Measurements from ENCODE around the gene POLR3GL. TPM values are rescaled to one million over a fixed set of nuclear protein-coding genes. Genes with fewer than 3 reads are reported as not detected.
A peak's percentile ranks its signal among the peaks of the same experiment; 100 is the strongest.

The POLR3GL gene
- total RNA-seq, 1 donor from 2014 or later: 17.2 TPM

DNA sequence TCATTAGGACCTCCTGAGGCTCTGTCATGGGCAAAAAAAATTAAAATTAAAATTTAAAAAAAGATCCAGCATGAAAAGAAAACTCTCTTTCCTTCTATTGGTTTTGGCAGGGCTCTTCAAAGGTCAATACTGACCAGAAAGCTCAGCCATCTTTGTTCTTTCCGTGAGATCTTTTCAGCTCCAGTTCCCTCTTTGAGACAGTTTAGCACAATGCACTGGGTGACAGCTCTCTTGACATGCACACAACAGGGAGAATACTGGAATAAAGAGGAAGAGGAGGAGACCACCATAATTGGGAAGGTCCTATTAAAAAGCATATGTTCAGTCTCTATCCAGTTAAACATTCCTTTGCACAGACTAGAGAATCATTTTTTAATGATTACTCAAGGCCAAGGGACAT lies 13.0 kb upstream of the POLR3GL start:
- no peak for DNase-seq

GRCh38 chr1:145952903-145953302 lies 11.6 kb upstream of the POLR3GL start:
- no peak for DNase-seq

DNA sequence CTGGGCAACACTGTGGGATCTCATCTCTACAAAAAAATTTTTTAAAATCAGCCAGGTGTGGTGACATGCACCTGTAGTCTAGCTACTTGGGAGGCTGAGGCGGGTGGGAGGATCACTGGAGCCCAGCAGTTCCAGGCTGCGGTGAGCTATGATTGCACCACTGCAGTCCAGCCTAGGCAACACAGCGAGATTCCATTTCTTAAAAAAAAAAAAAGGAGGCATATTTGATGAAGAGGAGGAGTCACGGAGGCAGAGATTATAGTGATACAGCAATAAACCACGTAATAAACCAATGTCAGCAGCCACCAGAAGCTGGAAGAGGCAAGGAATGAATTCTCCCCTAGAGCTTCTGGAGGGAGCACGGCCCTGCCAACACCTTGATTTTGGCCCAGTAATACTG lies 10.6 kb upstream of the POLR3GL start:
- no peak for DNase-seq

DNA sequence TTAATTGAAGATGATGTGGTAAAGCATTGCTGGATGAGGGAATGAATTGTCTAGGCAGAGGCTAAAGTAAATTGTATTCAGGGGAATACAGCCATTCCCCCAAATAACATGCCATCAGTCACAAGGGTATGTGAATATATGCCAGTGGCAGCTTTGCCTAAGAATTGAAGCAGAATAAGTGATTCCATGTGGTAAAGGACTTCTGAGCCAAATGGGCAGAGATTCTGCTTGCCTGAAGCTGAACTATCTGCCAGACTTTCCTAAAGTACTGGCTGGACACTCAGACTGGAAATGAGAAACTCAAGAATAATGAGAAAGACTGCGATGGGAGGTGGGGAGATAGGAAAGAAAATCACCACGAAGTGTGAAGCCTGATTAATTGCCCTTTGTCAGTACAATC lies 9.1 kb upstream of the POLR3GL start:
- no peak for DNase-seq

DNA sequence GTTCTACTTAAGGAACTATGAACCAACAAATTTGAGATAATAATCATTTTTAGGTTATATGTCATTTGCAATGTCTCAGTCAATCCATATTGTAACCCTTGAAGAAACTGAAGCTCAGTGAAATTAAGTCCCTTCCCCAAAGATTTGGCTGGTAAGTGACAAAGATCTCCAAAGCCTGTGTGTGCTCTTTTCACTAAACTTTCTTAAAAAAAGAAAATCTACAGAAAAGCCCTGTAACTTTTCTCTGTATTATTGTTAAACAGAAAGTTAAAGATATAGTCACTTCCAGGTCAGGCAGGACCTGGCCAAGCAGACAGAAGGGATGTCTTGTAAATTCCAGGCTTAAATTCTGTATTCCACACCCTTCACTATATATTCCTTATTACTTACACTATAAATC lies 8.1 kb upstream of the POLR3GL start:
- DNase-seq: no peak

DNA sequence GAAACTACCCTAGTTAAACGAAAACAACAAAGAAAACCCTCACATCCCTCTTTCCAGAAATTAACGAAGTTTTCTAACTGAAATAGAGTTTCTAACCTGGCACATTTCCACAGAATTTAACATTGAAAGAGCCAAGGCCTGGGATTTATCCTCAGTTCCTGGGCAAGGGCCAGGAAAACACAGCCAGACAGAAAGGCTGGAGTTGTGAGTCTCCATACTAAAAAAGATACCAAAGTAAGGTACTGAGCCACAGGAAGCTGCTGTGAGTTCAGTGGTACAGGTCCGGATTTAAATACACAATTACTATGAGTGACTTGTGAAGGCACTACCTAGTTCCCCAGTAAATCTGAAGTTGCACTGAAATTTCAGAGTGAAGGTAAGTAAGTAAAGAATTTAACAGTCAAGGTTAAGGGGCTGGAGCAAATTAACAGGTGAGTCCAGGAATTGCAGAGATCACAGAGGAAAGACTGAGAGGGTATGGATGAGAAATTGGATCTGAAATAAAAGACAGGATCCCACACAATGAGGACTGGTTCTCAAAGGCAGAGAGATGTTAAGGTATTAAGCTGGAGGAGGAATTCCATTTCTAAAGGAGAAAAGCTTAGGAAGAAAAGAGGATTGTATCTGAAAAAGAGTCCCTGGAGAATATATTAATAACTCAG lies 7.6 kb upstream of the POLR3GL start:
- peak; percentile 42 for DNase-seq

DNA sequence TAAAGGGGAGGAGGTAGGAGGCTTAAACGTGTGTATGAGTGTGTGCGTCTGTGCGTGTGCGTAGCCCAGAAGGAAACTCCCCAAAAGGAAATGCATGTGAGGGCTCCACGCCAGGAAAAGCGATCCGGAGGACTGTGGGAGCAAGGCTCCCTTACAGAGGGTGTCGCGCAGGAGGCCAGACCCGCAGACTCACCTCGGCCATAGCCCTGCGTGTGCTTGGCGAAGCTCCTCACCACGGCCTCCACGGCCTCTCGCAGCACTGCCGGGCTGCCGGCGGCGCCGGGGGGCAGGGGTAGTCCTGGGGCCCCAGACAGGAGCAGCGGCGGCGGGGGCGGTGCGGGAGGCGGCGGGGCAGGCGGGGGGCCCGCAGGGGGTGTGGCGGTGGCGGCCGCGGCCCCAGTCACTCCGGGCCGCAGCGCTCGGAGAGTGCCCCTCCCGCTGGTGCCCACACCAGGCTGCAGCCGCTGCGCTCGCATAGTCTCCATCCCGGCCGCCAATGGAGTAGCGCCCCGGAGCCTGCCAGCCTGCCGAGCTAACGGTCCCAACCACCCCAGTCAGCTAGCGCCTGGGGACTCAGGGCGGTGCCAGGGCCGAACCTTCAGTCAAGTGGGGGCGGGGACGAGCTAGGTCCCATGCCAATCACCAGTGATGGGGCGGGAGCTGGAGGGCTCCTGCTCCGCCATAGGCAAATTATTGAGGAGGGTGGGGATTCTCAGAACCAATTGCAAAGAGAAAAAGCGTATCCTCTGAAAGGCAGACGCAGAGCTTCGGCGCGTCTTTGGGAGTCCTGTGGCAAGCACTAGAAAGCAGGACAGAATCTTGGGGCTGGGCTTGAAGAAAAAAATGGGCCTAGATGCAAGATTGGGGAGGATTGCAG lies 6.8 kb upstream of the POLR3GL start, which contains the start of gene LIX1L:
Gene LIX1L (minus strand): TSS at position 575 of the 877 bp plus-strand sequence. CDS start 90 bp downstream, at position 485.
- DNase-seq: peak; percentile 97

GRCh38 chr1:145958734-145959133 lies 5.8 kb upstream of the POLR3GL start:
- no peak for DNase-seq

GRCh38 chr1:145959333-145959732 lies 5.2 kb upstream of the POLR3GL start:
- DNase-seq: no peak

DNA sequence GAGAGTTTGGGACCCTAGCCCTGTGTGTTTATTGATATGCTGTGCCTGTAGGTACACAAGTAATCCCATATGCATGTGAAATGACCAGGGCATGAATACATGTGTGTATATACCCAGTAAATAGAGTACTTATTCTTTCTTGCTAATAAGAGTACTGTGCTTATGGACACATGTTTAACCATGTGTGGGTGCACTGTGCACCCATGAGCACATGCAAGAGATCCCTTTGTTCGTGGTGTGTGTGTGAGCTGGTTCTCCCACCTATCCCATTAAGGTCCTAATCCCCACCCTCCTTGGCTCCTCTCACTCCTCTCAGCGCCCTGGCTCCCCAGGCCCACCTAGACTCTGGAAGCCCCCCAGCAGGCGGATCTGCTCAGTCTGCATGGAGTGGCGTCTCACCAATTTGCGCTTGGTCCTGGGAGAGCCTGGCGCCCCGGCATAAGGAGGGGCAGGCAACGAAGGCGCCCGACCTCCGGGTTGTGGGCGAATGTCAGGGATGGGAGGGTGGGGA lies 4.5 kb upstream of the POLR3GL start:
- DNase-seq: no peak

DNA sequence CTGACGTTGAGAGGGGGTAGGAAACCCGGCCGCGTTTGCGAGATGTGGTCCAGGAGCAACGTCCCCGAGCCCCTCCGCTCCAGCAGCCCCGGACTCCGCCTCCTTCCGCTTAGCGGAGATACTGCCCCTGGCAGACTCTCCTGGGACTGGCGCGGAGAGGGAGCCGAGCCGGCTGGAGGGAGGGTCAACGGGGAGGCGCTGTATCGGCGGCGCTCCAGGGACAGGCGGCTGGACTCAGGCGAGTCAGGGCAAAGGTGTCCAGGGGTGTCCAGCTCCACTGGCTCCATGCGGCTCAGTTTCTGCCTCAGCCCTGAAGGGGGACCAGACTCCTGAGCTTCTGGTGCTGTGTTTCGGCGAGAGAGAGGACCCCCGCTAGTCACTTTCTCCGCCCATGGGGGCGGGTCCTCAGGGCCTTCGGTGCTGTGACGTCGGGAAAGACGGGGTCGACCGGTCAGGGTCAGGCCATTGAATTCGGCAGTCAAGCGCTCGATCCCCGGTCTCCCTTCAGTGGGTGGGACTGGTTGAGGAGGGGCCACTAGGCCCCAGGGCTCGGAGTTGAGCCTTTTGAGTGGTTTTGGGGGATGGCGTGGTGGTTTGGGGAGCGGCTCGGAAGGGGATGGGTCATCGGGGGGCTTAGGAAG lies 3.9 kb upstream of the POLR3GL start:
- peak; percentile 56 for DNase-seq

GRCh38 chr1:145961109-145961424 lies 3.4 kb upstream of the POLR3GL start:
- no peak for DNase-seq

- DNase-seq: no peak
These were observed 2.9 kb upstream of the POLR3GL start for GRCh38 chr1:145961425-145962156.

DNA sequence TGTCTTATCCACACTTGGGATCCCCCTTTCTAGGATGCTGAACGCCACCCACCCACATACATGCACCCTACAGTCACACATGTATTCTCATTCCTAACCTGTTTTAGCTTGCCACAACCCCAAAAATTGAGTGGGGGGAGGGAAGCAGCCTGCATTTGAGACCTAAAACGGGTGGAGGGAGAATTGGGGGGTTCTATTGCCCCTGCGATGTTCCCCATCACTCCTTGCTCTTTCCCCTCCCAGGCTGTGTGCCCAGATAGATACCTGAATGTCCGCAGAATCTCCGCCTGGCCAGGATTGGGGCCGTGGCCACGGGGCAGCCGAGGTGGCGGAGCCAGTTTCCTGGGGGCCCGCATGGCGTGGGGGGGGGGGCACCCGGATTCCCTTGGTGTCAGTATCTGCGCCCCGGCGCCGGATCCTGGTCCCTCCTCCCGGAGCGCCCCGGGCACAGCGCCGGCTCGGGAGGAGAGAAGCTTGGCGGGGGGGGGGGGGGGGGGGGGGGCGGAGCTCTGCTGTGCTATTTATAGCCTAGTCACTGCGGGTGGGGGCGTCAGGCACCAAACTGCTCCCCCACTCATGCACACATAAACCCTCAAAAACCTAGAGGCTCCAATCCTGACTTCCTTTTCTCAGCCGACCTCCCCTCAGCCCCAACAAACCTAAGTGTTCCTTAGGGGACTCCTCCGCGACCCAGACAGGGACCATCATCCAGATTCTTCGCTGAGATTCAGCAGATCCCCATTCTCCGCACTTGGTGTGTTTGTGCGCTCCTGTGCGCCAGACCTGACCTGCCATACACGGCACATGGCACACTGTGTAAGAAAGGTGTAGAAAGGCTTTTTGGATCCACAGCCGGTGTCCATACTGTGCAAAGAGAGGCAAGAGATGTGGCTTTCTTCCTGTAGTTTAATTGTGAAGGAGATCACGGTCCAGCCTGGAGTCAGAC lies 2.1 kb upstream of the POLR3GL start:
- DNase-seq: no peak

DNA sequence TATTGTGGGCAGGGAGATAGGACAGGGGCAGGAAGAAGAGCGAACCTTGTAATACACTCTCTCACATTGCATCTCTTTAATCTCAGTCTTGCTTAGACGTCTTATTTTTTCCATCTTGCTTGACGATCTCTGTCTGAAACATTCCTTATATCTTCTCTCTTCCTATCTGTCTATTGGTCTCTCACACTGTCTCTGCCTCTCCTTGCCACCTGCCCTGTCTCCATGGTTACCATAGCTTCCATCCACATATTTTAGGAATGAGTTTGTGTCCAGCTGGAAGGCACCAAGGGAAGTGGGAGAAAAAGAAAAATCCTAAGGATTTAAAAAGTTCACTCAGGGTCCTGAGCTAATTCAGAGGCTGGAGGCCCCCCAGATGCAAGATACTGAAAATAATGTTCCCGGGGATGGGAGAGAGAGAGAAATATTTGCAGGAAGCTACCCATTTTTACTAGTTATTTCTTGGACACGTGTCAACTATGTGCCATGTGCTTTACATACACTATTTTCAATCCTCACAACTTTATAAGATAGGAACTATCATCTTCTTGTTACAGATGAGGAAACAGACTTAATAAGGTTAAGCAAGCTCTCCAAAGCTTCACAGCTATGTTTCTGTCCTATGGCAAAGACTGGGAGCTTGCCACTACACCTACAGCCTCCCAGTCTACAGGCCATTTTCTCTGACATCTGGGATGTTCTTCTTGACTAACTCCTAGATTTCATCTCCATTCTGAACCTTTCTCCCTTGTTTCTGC lies 1.0 kb upstream of the POLR3GL start:
- DNase-seq: peak; percentile 33

- DNase-seq: no peak
These were observed 742 bp downstream of the POLR3GL start for GRCh38 chr1:145965119-145965744.

- no peak for DNase-seq
These were observed 2.8 kb downstream of the POLR3GL start for GRCh38 chr1:145967288-145967687.

- no peak for DNase-seq
These were observed 8.1 kb downstream of the POLR3GL start for GRCh38 chr1:145972580-145972979.

GRCh38 chr1:145974721-145975120 lies 10.2 kb downstream of the POLR3GL start:
- DNase-seq: no peak

DNA sequence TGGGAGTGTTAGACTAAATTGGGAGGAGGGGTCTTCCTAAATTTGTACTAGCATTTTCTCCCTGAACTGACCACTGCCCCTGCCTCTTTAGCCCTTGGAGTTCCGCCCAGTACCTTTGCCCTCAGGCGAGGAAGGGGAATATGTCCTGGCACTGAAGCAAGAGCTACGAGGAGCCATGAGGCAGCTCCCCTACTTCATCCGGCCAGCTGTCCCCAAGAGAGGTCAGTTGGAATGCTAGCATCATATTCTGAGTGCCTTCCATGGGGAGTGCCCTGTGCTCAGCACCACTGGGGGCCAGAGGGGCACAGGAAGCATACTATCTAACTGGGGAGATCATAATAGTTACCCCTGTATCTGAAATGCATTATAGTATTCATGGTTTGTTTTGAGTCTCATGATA lies 10.7 kb downstream of the POLR3GL start:
- no peak for DNase-seq
